Gastroesophageal sphincter (tissue), 3 donors: Measurements from ENCODE around the gene PLAAT2.

Experiments used
- EP300 ChIP-seq: sonication (generic); formaldehyde crosslinking; IDR thresholded peaks from one replicate; pipeline ENCODE4 v1.6.1; 2017; ENCODE audit warnings: antibody characterized with exemption, mild to moderate bottlenecking
- POLR2AphosphoS5 ChIP-seq: sonication (generic); formaldehyde crosslinking; IDR thresholded peaks from one replicate; pipeline ENCODE4 v1.6.1; 2017; ENCODE audit warnings: antibody characterized with exemption
- TF ChIP-seq, protein P1 (sequence below), 4 experiments: fragments of 200-600 bp in 2 of 4; fragments of 450-650 bp in 2 of 4; sonication (generic) in 1 of 4; IDR thresholded peaks; one replicate each; pipeline ENCODE4 v1.5.1; 2017 to 2019; ENCODE audit warnings: antibody characterized with exemption in 4 of 4, mild to moderate bottlenecking in 2 of 4, moderate library complexity in 2 of 4

DNA sequence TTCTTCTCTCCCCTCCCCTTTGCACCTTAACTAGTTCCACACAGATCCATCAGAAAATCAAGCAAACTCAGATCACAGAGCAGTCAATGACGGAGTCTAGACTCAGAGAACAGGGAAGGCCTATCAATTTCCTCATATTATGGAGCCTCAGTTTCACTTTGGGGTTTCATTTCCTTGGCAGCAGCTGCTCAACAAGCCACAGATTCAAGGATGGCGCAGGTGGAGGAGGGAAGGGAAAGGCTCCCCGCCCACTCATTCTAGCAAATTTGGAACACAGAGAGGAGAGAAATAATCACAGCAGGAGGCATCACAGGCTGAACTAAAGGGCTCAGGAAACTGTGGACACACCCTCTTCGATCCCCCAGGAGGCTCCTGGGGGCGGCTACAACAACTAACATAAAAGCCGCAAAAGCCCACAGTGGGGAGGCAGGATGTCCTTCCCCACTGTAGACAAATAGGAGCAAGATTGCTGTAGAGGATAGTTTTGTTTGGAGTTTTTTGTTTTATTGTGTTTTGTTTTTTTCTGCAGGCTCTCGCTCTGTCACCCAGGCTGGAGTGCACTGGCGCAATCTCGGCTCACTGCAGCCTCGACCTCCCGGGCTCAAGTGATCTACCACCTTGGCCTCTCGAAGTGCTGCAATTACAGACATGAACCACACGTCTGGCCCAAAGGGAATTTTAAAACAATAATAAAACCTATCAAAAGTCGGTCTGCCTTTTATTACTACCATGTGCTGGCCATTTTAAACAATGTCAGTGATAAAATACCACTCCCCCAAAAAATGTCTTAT is 47.6 kb upstream of the PLAAT2 start:
- TF ChIP-seq, protein P1, sequence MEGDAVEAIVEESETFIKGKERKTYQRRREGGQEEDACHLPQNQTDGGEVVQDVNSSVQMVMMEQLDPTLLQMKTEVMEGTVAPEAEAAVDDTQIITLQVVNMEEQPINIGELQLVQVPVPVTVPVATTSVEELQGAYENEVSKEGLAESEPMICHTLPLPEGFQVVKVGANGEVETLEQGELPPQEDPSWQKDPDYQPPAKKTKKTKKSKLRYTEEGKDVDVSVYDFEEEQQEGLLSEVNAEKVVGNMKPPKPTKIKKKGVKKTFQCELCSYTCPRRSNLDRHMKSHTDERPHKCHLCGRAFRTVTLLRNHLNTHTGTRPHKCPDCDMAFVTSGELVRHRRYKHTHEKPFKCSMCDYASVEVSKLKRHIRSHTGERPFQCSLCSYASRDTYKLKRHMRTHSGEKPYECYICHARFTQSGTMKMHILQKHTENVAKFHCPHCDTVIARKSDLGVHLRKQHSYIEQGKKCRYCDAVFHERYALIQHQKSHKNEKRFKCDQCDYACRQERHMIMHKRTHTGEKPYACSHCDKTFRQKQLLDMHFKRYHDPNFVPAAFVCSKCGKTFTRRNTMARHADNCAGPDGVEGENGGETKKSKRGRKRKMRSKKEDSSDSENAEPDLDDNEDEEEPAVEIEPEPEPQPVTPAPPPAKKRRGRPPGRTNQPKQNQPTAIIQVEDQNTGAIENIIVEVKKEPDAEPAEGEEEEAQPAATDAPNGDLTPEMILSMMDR (IDR thresholded peaks at IDR 0.05) = peak in 2 of 4 experiments; percentile 20 to 25
- TF ChIP-seq EP300 = no peak
- TF ChIP-seq POLR2AphosphoS5 = no peak
